OCI-LY7 (cell line): ENCODE measurements around the gene PARN. TPM values are rescaled to one million over a fixed set of nuclear protein-coding genes. Genes with fewer than 3 reads are reported as not detected.

Experiments used
- BruUV-seq: library from RNA; stranded (reverse); fragments of 400-500 nt; replicated peaks from 2 replicates; lab custom pipeline; 2021; lab: Mats Ljungman, UMichigan
- CTCF ChIA-PET: fragments of 300-600 bp; sonication (Branson Sonifier 250); formaldehyde crosslinking; loops from one replicate; lab custom pipeline; 2022; ENCODE audit warnings: antibody characterized with exemption; ENCODE audit not compliant: unreplicated experiment; lab: Charles Lee
- POLR2A ChIA-PET: fragments of 300-600 bp; sonication (Branson Sonifier 250); formaldehyde crosslinking; loops from one replicate; lab custom pipeline; 2022; ENCODE audit warnings: antibody characterized with exemption; lab: Charles Lee
- DNase-seq: peaks from one replicate; pipeline ENCODE4 v3.0.0-alpha.2; 2015; ENCODE audit warnings: low spot score
- H2AFZ ChIP-seq: fragments of 200-600 bp; sonication (generic), shearing (Covaris generic); 2 replicates; pipeline ENCODE4 v1.6.1; 2014; ENCODE audit warnings: mild to moderate bottlenecking, antibody characterized with exemption, low read length, moderate library complexity
- H3K27ac ChIP-seq: fragments of 200-600 bp; sonication (generic); 2 replicates; pipeline ENCODE4 v1.5.1; 2014; ENCODE audit warnings: mixed run types, low read depth, mild to moderate bottlenecking, moderate library complexity, low read length, inconsistent platforms; ENCODE audit not compliant: poor library complexity, severe bottlenecking
- H3K36me3 ChIP-seq: fragments of 200-600 bp; sonication (generic); 2 replicates; pipeline ENCODE4 v1.6.1; 2014; ENCODE audit warnings: mild to moderate bottlenecking, antibody characterized with exemption, low read length, moderate library complexity, mixed read lengths; ENCODE audit not compliant: insufficient read depth
- H3K4me1 ChIP-seq: fragments of 200-600 bp; sonication (generic); 2 replicates; pipeline ENCODE4 v1.5.1; 2014; ENCODE audit warnings: mild to moderate bottlenecking, low read length; ENCODE audit not compliant: insufficient read depth, poor library complexity, severe bottlenecking
- H3K4me2 ChIP-seq: fragments of 200-600 bp; sonication (generic); 2 replicates; pipeline ENCODE4 v1.6.1; 2014; ENCODE audit warnings: mild to moderate bottlenecking, low read length
- H3K4me3 ChIP-seq: fragments of 200-600 bp; sonication (generic); 2 replicates; pipeline ENCODE4 v1.5.1; 2014; ENCODE audit warnings: mild to moderate bottlenecking, low read depth, low read length; ENCODE audit not compliant: poor library complexity, severe bottlenecking
- H3K79me2 ChIP-seq: fragments of 200-600 bp; sonication (generic); 2 replicates; pipeline ENCODE4 v1.6.1; 2016; ENCODE audit warnings: low read depth, mild to moderate bottlenecking, low read length, moderate library complexity, mixed read lengths; ENCODE audit not compliant: insufficient read depth
- H3K9me2 ChIP-seq: fragments of 200-600 bp; sonication (generic); 2 replicates; pipeline ENCODE4 v1.6.1; 2016; ENCODE audit warnings: mild to moderate bottlenecking, low read length, mixed read lengths; ENCODE audit not compliant: insufficient read depth
- H3K9me3 ChIP-seq: fragments of 200-600 bp; sonication (generic); 2 replicates; pipeline ENCODE4 v1.6.1; 2014; ENCODE audit warnings: mild to moderate bottlenecking, mixed run types, low read length, mixed read lengths
- H4K20me1 ChIP-seq: fragments of 200-600 bp; sonication (generic); 2 replicates; pipeline ENCODE4 v1.6.1; 2014; ENCODE audit warnings: mild to moderate bottlenecking, antibody characterized with exemption, low read length, moderate library complexity, mixed read lengths; ENCODE audit not compliant: insufficient read depth
- EZH2phosphoT487 ChIP-seq: fragments of 200-600 bp; sonication (generic); IDR thresholded peaks from 2 replicates; pipeline ENCODE4 v1.6.1; 2018; ENCODE audit warnings: low read depth, borderline replicate concordance, mild to moderate bottlenecking, mixed run types, antibody characterized with exemption, low read length, moderate library complexity, mixed read lengths
- intact Hi-C: fragments of 100-400 bp; cut with micrococcal nuclease; formaldehyde crosslinking; loops from one replicate; pipeline ENCODE4 v1.10.0; 2022; ENCODE audit not compliant: unreplicated experiment
- total RNA-seq, 2 experiments: library from RNA; depleted of rRNA in 1 of 2; stranded (reverse); fragments of >200 nt in 1 of 2; shearing (Covaris generic) in 1 of 2; gene quantifications; 2 replicates each; pipeline ENCODE4 v1.2.3, GENCODE V29; 2014 to 2022
- TF ChIP-seq, protein P1 (sequence below): fragments of 200-600 bp; sonication (generic); conservative IDR thresholded peaks from 2 replicates; pipeline ENCODE4 v1.5.1; 2014; ENCODE audit warnings: mild to moderate bottlenecking, antibody characterized with exemption, low read length, moderate library complexity, mixed read lengths

Gene PARN
- total RNA-seq, 2 experiments from 2014 or later, result 40.1 to 76.5 TPM

DNA sequence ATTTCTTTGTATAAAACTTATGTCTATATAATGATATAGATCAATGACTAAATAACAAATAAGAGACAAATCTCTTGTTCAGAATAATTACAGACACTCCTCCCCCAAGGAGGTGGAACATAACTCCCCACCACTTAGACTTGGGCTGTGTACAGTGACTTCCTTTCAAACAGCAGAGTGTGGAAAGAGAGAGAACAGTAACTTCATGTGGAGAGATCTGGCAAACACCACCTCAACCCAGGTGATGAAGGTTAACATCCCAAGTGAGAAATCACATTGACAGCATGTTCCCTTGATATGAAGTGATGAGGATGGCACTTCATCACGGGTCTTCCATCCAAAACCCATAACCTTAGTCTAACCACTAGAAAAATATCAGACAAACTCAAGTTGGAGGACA, 169.3 kb downstream of the PARN start:
- no TSS peak for BruUV-seq
- CTCF ChIA-PET, result no interaction called here
- POLR2A ChIA-PET, result interaction anchor here (1.0 kb wide), 1 partner anchor 239 kb away, joined by 4 read pairs; no protein-coding TSS in a partner anchor

DNA sequence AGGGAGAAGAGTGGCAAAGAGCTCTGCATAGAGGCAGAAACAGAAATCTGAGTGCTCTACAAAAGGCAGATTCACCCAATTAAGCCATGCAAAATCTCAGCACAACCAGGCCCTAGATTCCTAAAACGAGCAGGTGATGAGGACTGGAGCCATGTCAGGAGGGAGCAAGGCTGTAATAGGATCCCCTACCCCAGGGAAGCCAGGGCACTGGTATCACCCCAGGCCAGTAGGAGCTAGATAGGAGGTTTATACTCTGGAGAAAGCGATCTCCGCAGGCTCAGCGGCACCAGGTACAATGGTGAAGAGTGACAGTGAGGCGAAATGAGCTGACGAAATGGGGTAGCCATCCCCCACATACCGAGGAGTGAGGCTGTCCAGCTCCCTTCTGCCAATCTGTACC, 171.5 kb downstream of the PARN start:
- H3K27ac ChIP-seq, result no peak overlapping the region
- peaks cover 48% of the 10 kb centered on the region for H3K36me3 ChIP-seq
- BruUV-seq, result no TSS peak
- no peaks in the 10 kb centered on the region for H3K4me1 ChIP-seq
- DNase-seq, result no peak
- peaks cover 4% of the 10 kb centered on the region; the same call in 1 of the 2 replicates for H3K9me3 ChIP-seq
- ChIA-PET CTCF (no interaction called here), POLR2A (interaction anchor here (0.7 to 1.0 kb wide), 3 partner anchors 11 to 14 kb away, joined by 3 to 4 read pairs (median 4); no protein-coding TSS in a partner anchor)
- no peak for TF ChIP-seq EZH2phosphoT487
- TF ChIP-seq, protein P1, sequence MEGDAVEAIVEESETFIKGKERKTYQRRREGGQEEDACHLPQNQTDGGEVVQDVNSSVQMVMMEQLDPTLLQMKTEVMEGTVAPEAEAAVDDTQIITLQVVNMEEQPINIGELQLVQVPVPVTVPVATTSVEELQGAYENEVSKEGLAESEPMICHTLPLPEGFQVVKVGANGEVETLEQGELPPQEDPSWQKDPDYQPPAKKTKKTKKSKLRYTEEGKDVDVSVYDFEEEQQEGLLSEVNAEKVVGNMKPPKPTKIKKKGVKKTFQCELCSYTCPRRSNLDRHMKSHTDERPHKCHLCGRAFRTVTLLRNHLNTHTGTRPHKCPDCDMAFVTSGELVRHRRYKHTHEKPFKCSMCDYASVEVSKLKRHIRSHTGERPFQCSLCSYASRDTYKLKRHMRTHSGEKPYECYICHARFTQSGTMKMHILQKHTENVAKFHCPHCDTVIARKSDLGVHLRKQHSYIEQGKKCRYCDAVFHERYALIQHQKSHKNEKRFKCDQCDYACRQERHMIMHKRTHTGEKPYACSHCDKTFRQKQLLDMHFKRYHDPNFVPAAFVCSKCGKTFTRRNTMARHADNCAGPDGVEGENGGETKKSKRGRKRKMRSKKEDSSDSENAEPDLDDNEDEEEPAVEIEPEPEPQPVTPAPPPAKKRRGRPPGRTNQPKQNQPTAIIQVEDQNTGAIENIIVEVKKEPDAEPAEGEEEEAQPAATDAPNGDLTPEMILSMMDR, result no peak
- no peak overlapping the region for H3K4me3 ChIP-seq
- no peaks in the 10 kb centered on the region for H3K79me2 ChIP-seq
- H2AFZ ChIP-seq, result no peak overlapping the region
- no peaks in the 10 kb centered on the region for H4K20me1 ChIP-seq
- intact Hi-C loops, result no loop called here
- H3K9me2 ChIP-seq, result no peaks in the 10 kb centered on the region
- no peak overlapping the region for H3K4me2 ChIP-seq

More for the DNA sequence above, 169.3 kb downstream of the PARN start:
- no peak overlapping the region for H3K4me3 ChIP-seq
- no peaks in the 10 kb centered on the region for H3K9me2 ChIP-seq
- DNase-seq, result no peak
- no peak overlapping the region for H3K27ac ChIP-seq
- no peak overlapping the region for H2AFZ ChIP-seq
- peaks cover 60% of the 10 kb centered on the region for H3K36me3 ChIP-seq
- no peaks in the 10 kb centered on the region for H3K4me1 ChIP-seq
- no peak overlapping the region for H3K4me2 ChIP-seq
- no peak for TF ChIP-seq EZH2phosphoT487
- TF ChIP-seq, protein P1, result no peak
- H4K20me1 ChIP-seq, result no peaks in the 10 kb centered on the region
- H3K79me2 ChIP-seq, result no peaks in the 10 kb centered on the region
- peaks cover 17% of the 10 kb centered on the region; the same call in 1 of the 2 replicates for H3K9me3 ChIP-seq
- intact Hi-C loops, result no loop called here

- Histone ChIP-seq H2AFZ (no peak overlapping the region), H3K9me3 (no peaks in the 10 kb centered on the region), H3K9me2 (no peaks in the 10 kb centered on the region), H3K27ac (no peak overlapping the region), H3K4me1 (no peaks in the 10 kb centered on the region), H4K20me1 (no peaks in the 10 kb centered on the region), H3K79me2 (no peaks in the 10 kb centered on the region), H3K4me2 (no peak overlapping the region), H3K4me3 (no peak overlapping the region), H3K36me3 (peaks cover 34% of the 10 kb centered on the region)
- DNase-seq, result no peak
- intact Hi-C loops, result no loop called here
- no peak for TF ChIP-seq EZH2phosphoT487
- TF ChIP-seq, protein P1, result no peak
- BruUV-seq, result no TSS peak
- ChIA-PET POLR2A (interaction anchor here (0.5 to 1.9 kb wide), 4 partner anchors 9 to 883 kb away, joined by 3 to 6 read pairs (median 4); no protein-coding TSS in a partner anchor), CTCF (no interaction called here)
These were observed 173.1 kb downstream of the PARN start for GRCh38 chr16:14456793-14457481.
